Parathyroid adenoma (tissue), 2 donors: ENCODE measurements around the gene ADD3.

Experiments used
- H2AFZ ChIP-seq: fragments of 300-600 bp; sonication (generic); one replicate; pipeline ENCODE4 v1.7.0; 2017; ENCODE audit warnings: antibody characterized with exemption, mild to moderate bottlenecking
- H3K27ac ChIP-seq: fragments of 300-600 bp; sonication (generic); one replicate; pipeline ENCODE4 v1.7.0; 2017
- H3K27me3 ChIP-seq: fragments of 300-600 bp; sonication (generic); one replicate; pipeline ENCODE4 v1.7.0; 2017; ENCODE audit warnings: low read length; ENCODE audit not compliant: control insufficient read depth, insufficient read depth
- H3K36me3 ChIP-seq: fragments of 300-600 bp; sonication (generic); one replicate; pipeline ENCODE4 v1.7.0; 2017; ENCODE audit warnings: low read length; ENCODE audit not compliant: control insufficient read depth, insufficient read depth
- H3K4me1 ChIP-seq: fragments of 300-600 bp; sonication (generic); one replicate; pipeline ENCODE4 v1.7.0; 2017; ENCODE audit warnings: control low read depth
- H3K4me2 ChIP-seq: fragments of 300-600 bp; sonication (generic); one replicate; pipeline ENCODE4 v1.7.0; 2017; ENCODE audit warnings: low read length
- H3K4me3 ChIP-seq: fragments of 300-600 bp; sonication (generic); one replicate; pipeline ENCODE4 v1.7.0; 2017; ENCODE audit warnings: low read depth, low read length
- H3K79me2 ChIP-seq: fragments of 300-600 bp; sonication (generic); one replicate; pipeline ENCODE4 v1.7.0; 2017; ENCODE audit warnings: control low read depth
- H3K9ac ChIP-seq: fragments of 300-600 bp; sonication (generic); one replicate; pipeline ENCODE4 v1.7.0; 2017; ENCODE audit warnings: mild to moderate bottlenecking
- H3K9me3 ChIP-seq: fragments of 300-600 bp; sonication (generic); one replicate; pipeline ENCODE4 v1.7.0; 2017; ENCODE audit warnings: low read length; ENCODE audit not compliant: control insufficient read depth
- TF ChIP-seq, protein P1 (sequence below): fragments of 300-600 bp; sonication (generic); IDR thresholded peaks from one replicate; pipeline ENCODE4 v1.7.0; 2017; ENCODE audit warnings: antibody characterized with exemption, mild to moderate bottlenecking
- donor health status: primary hyperparathyroidism.

The ADD3 gene

DNA sequence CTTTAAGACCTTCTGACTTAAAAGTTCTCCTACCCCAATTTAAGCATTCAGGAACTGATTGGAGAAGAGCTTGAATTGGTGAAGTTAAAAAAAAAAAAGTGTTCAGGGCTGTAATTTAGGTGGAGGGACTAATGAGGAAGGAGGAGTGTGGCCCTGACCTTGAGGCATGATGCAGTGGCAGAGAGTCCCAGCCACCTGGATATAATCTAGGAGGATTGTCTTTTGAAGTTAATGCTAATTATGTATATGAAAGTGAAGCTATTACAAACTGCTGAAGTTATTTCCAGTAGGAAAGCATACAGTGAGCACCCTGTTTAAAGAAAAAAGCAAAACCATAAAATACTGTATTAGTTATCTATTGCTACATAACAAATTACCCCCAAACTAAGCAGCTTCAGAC lies 31.5 kb downstream of the ADD3 start:
- Histone ChIP-seq H3K79me2 (peaks cover 25% of the 10 kb centered on the region), H3K4me1 (no peaks in the 10 kb centered on the region), H3K9me3 (no peaks in the 10 kb centered on the region), H2AFZ (no peak overlapping the region), H3K4me2 (no peak overlapping the region), H3K27me3 (no peaks in the 10 kb centered on the region), H3K27ac (no peak overlapping the region), H3K9ac (no peak overlapping the region), H3K36me3 (no peaks in the 10 kb centered on the region), H3K4me3 (no peak overlapping the region)
- TF ChIP-seq, protein P1, sequence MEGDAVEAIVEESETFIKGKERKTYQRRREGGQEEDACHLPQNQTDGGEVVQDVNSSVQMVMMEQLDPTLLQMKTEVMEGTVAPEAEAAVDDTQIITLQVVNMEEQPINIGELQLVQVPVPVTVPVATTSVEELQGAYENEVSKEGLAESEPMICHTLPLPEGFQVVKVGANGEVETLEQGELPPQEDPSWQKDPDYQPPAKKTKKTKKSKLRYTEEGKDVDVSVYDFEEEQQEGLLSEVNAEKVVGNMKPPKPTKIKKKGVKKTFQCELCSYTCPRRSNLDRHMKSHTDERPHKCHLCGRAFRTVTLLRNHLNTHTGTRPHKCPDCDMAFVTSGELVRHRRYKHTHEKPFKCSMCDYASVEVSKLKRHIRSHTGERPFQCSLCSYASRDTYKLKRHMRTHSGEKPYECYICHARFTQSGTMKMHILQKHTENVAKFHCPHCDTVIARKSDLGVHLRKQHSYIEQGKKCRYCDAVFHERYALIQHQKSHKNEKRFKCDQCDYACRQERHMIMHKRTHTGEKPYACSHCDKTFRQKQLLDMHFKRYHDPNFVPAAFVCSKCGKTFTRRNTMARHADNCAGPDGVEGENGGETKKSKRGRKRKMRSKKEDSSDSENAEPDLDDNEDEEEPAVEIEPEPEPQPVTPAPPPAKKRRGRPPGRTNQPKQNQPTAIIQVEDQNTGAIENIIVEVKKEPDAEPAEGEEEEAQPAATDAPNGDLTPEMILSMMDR = no peak

DNA sequence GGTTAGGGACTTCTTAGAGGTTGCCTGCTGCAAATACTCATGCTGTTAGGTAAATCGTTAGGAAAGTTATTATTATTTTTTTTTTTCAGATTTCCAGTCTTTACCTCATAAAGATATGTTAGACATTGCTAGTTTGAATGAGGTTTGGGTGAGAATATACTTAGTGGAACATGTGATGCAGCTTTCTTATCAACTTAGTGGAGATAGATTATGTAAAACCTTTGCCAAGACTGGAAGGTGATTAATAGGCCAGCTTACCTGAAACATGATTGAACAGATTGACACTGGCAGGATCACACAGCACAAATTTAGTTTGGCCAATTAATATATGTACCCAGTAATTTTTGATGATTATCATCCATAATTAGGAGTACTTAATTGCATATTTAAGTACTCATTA lies 32.3 kb downstream of the ADD3 start:
- H3K4me3 ChIP-seq = no peak overlapping the region
- peaks cover 24% of the 10 kb centered on the region for H3K79me2 ChIP-seq
- no peak overlapping the region for H3K27ac ChIP-seq
- H2AFZ ChIP-seq = no peak overlapping the region
- H3K27me3 ChIP-seq = no peaks in the 10 kb centered on the region
- no peak overlapping the region for H3K4me2 ChIP-seq
- H3K9me3 ChIP-seq = no peaks in the 10 kb centered on the region
- H3K36me3 ChIP-seq = no peaks in the 10 kb centered on the region
- no peak overlapping the region for H3K9ac ChIP-seq
- H3K4me1 ChIP-seq = no peaks in the 10 kb centered on the region
- TF ChIP-seq, protein P1 = no peak

DNA sequence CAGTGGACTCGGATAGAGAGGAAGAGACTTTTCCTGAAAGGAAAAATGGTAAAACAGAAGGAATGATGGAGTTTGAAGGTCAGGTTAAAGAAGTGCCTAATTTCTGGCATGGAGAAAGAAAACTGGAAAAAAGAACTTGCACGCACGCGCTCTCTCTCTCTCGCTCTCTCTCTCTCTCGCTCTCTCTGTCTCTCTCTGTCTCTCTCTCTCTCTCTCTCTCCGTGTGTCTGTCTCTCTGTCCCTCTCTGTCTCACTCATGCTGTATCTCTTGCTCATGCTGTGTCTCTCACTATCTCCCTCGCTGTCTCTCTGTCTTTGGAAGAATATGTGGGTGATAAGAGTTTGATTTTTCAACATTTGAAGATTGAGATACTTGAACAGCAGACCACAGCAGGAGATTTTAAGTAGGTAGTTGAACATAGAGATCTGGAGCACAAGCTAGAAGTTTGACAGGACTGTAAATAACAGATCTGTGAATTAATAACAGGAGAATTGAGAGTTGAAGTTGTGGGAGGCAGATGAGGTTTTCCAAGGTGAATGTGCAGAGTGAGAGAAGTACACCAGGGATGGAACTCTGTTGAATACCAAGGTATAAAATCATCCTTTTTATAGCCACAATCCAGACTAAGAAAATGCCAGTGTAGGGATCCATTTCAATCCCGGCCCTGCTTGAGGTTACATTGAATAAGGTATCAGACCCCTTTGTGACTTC lies 33.1 kb downstream of the ADD3 start:
- no peaks in the 10 kb centered on the region for H3K4me1 ChIP-seq
- no peaks in the 10 kb centered on the region for H3K36me3 ChIP-seq
- H3K27ac ChIP-seq = no peak overlapping the region
- no peak overlapping the region for H3K4me2 ChIP-seq
- H3K9me3 ChIP-seq = no peaks in the 10 kb centered on the region
- TF ChIP-seq, protein P1 = no peak
- H3K79me2 ChIP-seq = peaks cover 21% of the 10 kb centered on the region
- H2AFZ ChIP-seq = no peak overlapping the region
- H3K27me3 ChIP-seq = no peaks in the 10 kb centered on the region
- H3K4me3 ChIP-seq = no peak overlapping the region
- no peak overlapping the region for H3K9ac ChIP-seq

DNA sequence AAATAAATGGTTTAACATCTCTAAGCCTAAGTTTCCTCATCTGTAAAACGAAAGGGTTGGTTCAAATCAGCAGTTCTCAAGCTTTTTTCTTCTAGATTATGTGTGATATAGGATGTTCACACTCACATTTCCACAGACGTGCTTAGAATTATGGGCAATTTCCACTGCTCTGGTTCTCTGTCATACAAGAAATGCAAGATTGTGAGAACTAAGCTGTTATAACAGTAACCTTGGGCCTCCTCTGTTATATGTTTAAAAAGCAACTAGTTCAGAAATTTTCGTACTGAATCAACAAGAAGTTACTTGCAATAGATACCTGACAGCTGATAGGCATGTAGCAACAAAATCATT lies 33.7 kb downstream of the ADD3 start:
- H3K36me3 ChIP-seq = no peaks in the 10 kb centered on the region

More for the DNA sequence above, 33.7 kb downstream of the ADD3 start:
- H3K27me3 ChIP-seq = no peaks in the 10 kb centered on the region
- no peak overlapping the region for H3K4me3 ChIP-seq
- H3K9me3 ChIP-seq = no peaks in the 10 kb centered on the region
- H3K4me1 ChIP-seq = no peaks in the 10 kb centered on the region
- TF ChIP-seq, protein P1 = no peak
- H3K9ac ChIP-seq = no peak overlapping the region
- no peak overlapping the region for H2AFZ ChIP-seq
- H3K79me2 ChIP-seq = peaks cover 19% of the 10 kb centered on the region
- H3K27ac ChIP-seq = no peak overlapping the region
- no peak overlapping the region for H3K4me2 ChIP-seq
